Brain microvascular endothelial cell (primary cell): ENCODE results near the gene GALNTL6.

Experiments
- DNase-seq: peaks from one replicate; pipeline ENCODE4 v3.0.0-alpha.2; 2020
- H3K27ac ChIP-seq: fragments of 250-450 bp; sonication (Bioruptor Pico); 2 replicates; pipeline ENCODE4 v1.5.1; 2020; ENCODE audit warnings: mild to moderate bottlenecking, moderate library complexity
- H3K27me3 ChIP-seq: fragments of 250-450 bp; sonication (Bioruptor Pico); replicated peaks from 2 replicates; pipeline ENCODE4 v1.5.1; 2020; ENCODE audit warnings: mild to moderate bottlenecking
- H3K36me3 ChIP-seq: fragments of 250-450 bp; sonication (Bioruptor Pico); replicated peaks from 2 replicates; pipeline ENCODE4 v1.5.1; 2020; ENCODE audit warnings: mild to moderate bottlenecking
- H3K4me3 ChIP-seq: 2 replicates; pipeline ENCODE4 v1.5.1; 2011; ENCODE audit warnings: low read depth, mild to moderate bottlenecking, control low read depth, low read length, moderate library complexity
- in situ Hi-C: cut with HindIII; loops from 2 replicates; pipeline ENCODE4 v1.10.0; 2017; ENCODE audit warnings: low sequenced_read_pairs, low pct_ligation_motif_present
- TF ChIP-seq, protein P1 (sequence below): IDR thresholded peaks from 2 replicates; pipeline ENCODE4 v1.5.1; 2011; ENCODE audit warnings: low read depth, mild to moderate bottlenecking, moderate library complexity, low read length, control low read depth, inconsistent platforms; ENCODE audit errors: missing control alignments

The GALNTL6 gene

DNA sequence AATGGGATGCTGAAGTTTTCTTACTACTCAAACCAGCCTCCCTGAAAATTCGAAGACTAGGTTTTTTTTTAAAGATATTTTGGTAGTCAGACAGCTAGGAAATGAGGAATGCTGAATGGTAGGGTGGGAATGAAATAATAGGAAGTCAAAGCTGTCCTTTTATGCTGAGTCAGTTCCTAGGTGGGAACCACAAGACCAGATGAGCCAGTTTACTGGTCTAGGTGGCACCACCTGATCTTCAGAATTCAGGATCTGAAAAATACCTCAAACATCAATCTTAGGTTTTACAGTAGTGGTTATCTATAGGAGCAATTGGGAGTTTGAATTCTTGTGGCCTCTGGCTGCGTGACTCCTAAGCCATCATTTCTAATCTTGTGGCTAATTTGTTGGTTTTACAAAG is 1172.3 kb downstream of the GALNTL6 start:
- in situ Hi-C loops: no loop called here
- Histone ChIP-seq H3K27ac (no peak overlapping the region), H3K36me3 (no peaks in the 10 kb centered on the region), H3K4me3 (no peak overlapping the region), H3K27me3 (no peaks in the 10 kb centered on the region)
- TF ChIP-seq, protein P1, sequence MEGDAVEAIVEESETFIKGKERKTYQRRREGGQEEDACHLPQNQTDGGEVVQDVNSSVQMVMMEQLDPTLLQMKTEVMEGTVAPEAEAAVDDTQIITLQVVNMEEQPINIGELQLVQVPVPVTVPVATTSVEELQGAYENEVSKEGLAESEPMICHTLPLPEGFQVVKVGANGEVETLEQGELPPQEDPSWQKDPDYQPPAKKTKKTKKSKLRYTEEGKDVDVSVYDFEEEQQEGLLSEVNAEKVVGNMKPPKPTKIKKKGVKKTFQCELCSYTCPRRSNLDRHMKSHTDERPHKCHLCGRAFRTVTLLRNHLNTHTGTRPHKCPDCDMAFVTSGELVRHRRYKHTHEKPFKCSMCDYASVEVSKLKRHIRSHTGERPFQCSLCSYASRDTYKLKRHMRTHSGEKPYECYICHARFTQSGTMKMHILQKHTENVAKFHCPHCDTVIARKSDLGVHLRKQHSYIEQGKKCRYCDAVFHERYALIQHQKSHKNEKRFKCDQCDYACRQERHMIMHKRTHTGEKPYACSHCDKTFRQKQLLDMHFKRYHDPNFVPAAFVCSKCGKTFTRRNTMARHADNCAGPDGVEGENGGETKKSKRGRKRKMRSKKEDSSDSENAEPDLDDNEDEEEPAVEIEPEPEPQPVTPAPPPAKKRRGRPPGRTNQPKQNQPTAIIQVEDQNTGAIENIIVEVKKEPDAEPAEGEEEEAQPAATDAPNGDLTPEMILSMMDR: no peak
- DNase-seq: no peak

DNA sequence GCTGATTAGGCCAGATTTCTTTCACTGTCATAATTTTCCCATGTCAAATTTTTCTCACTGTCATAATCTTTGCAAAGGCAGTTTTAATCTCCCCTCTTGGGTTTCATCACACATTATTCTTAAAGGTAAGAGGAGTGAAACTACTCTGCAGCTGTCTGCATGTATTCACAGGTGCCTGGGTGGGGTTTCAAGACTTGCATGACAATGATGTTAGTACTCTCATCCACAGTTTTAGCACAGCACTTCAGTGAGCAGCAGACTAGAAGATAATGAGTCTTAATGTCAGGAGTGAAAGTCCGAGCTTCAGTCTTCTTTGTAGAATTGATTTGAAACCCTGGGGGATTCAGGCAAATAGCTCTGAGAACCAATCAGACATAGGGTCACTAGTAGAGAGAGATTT is 1172.9 kb downstream of the GALNTL6 start:
- no peaks in the 10 kb centered on the region for H3K27me3 ChIP-seq
- no peak overlapping the region for H3K27ac ChIP-seq
- no peaks in the 10 kb centered on the region for H3K36me3 ChIP-seq
- in situ Hi-C loops: no loop called here
- H3K4me3 ChIP-seq: no peak overlapping the region
- TF ChIP-seq, protein P1: no peak
- DNase-seq: no peak

DNA sequence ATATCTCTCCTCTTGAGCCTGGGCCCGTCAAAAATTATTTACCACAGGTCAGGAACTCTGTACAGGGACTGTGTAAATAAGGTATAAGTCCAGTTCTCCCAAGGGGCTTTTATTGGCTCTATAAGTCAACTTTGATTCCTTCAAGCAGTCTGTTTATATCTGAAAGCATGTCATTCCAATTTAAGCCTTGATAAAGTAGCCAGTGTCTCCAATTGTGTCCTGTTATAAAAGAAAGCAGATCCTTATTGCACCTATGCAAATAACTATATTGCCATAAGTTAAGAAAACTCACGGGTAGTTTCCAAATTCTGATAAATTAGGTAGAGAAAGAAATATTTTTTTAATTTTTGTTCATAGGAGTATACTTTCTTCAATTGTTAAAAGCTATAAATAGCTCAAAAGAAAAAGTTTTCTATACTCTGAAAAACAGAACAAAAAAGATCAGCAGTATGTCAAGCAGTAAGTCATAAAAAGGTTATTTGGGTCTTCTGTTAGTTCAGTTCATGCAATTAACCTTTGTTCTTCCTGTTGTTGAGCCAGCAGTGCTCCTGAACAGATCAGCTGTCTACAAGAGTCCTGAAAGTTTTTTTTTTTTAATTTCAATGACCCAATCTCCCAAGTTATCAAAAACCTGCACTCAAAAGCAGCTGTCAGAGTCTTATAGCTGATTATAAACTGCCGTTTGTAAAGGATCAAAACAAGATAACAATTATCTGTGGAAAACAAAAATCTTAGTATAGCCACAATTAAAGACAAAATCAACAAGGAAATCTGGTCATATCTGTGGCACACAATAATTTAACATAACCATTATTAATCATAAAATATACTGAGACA is 1177.0 kb downstream of the GALNTL6 start:
- no peak overlapping the region for H3K27ac ChIP-seq
- no peaks in the 10 kb centered on the region for H3K27me3 ChIP-seq
- TF ChIP-seq, protein P1: no peak
- no peaks in the 10 kb centered on the region for H3K36me3 ChIP-seq
- H3K4me3 ChIP-seq: no peak overlapping the region
- in situ Hi-C loops: no loop called here
- no peak for DNase-seq

DNA sequence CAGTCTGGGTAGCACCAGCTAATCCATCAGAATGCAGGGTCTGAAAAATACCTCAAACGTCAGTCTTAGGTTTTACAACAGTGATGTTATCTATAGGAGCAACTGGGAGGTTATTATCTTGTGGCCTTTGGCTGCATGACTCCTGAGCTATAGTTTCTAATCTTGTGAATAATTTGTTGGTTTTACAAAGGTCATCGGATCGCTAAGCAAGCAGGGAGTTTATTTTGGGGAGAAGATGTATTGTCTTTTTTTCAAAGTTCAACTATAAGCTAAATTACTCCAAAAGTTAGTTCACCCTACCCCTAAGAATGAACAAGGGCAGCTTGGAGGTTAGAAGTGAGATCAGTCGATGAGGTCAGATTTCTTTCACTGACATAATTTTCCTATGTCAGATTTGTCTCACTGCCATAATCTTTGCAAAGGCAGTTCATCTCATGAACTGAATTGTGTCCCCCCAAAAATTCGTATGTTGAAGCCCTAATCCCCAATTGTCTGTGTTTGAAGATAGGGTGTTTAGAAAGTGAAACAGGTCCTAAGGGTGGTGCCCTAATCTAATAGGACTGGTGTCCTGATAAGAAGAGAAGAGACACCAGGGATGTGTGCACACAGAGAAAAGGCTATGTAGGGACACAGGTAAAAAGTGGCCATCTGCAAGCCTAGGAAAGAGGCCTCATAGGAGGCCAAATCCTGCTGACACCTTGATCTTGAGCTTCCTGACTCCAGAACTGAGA is 1179.6 kb downstream of the GALNTL6 start:
- in situ Hi-C loops: no loop called here
- no peak for DNase-seq

DNA sequence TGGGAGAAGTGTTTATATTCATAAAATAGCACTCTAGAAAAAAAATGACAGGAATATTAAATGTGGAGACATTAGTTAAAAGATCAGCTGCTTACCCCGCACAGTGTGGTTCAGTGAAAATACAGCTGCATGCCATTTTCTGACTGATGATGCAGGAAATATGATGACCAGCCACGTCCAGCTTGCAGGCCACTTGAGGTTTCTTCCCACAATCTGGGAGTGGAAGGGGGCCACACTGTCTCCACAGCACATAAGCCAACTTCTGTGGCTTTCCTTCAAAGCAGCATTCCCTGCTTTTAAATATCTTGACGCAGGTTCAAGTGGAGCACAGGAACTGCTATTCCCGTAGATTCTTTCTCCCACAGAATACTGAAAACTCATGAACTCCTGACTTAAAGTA is 1182.0 kb downstream of the GALNTL6 start:
- in situ Hi-C loops: no loop called here
- H3K4me3 ChIP-seq: no peak overlapping the region

More for the DNA sequence above, 1179.6 kb downstream of the GALNTL6 start:
- TF ChIP-seq, protein P1: no peak
- H3K36me3 ChIP-seq: no peaks in the 10 kb centered on the region
- H3K27me3 ChIP-seq: no peaks in the 10 kb centered on the region
- no peak overlapping the region for H3K4me3 ChIP-seq
- no peak overlapping the region for H3K27ac ChIP-seq

More for the DNA sequence above, 1182.0 kb downstream of the GALNTL6 start:
- Histone ChIP-seq H3K27ac (no peak overlapping the region), H3K36me3 (no peaks in the 10 kb centered on the region), H3K27me3 (no peaks in the 10 kb centered on the region)
- TF ChIP-seq, protein P1: no peak
- DNase-seq: peak; percentile 46
